ENCODE results near the gene OSBPL9. TPM values are rescaled to one million over a fixed set of nuclear protein-coding genes. Genes with fewer than 3 reads are reported as not detected.

The OSBPL9 gene
- total and polyA plus RNA-seq, 10 of the 15 experiments (the other 5 are each of a cell fraction or from before 2014, with no cell fraction given) = 25.9 to 156 (median 108) TPM

- TF ChIP-seq IKZF2 (IDR thresholded peaks at IDR 0.05) (peak; percentile 10 to 20; a peak in 2 of 4 replicates), PKNOX1 (IDR thresholded peaks at IDR 0.05) (no peak), SKIL (IDR thresholded peaks at IDR 0.05; ENCODE audit: low read depth, poor library complexity, severe bottlenecking) (no peak), ESRRA (IDR thresholded peaks at IDR 0.05; ENCODE audit: low read length) (0 out of 2 replicates have a peak, but pooled peaks have one; percentile 60), MYC (IDR thresholded peaks at IDR 0.05; ENCODE audit: insufficient read depth, insufficient read length, insufficient replicate concordance, low read length, severe bottlenecking) (peak; percentile 82), MYB (IDR thresholded peaks at IDR 0.05; ENCODE audit: borderline replicate concordance, low read depth, low read length) (no peak), SPI1 (IDR thresholded peaks at IDR 0.05; ENCODE audit: borderline replicate concordance, insufficient read depth, low read depth, low read length) (no peak), LARP7 (IDR thresholded peaks at IDR 0.05) (peak; percentile 74), PAX5 (IDR thresholded peaks at IDR 0.05; ENCODE audit: borderline replicate concordance, low read depth, low read length) (peak; percentile 34; the same call in 1 of the 2 replicates), POU2F2 (IDR thresholded peaks at IDR 0.05; ENCODE audit: borderline replicate concordance, low read depth, low read length) (0 out of 3 replicates have a peak, but pooled peaks have one; percentile 47), CBFB (IDR thresholded peaks at IDR 0.05; ENCODE audit: low read depth) (peak; percentile 2; the same call in 1 of the 2 replicates), KAT2A (conservative IDR thresholded peaks at IDR 0.05; ENCODE audit: control insufficient read depth, low read depth, low read length) (no peak), CUX1 (IDR thresholded peaks at IDR 0.05; ENCODE audit: insufficient replicate concordance, low read depth, low read length) (peak; percentile 9), IRF4 (IDR thresholded peaks at IDR 0.05; ENCODE audit: low read depth, low read length) (no peak), ZNF207 (IDR thresholded peaks at IDR 0.05; ENCODE audit: borderline replicate concordance) (peak; percentile 65; the same call in 1 of the 2 replicates), PRDM15 (CRISPR knock-in tag; IDR thresholded peaks at IDR 0.05) (no peak), RCOR1 (conservative IDR thresholded peaks at IDR 0.05; ENCODE audit: low read depth, low read length) (no peak)
Measured at GRCh38 chr1:51729156-51729823, 112.4 kb downstream of the OSBPL9 start (continued).
